Hepatocyte (in vitro differentiated cells): ENCODE measurements around the gene TRIOBP.

Source experiments
- EZH2 ChIP-seq: fragments of 200-600 bp; sonication (generic); IDR thresholded peaks from 2 replicates; pipeline ENCODE4 v1.6.1; 2016; ENCODE audit warnings: antibody characterized with exemption, mild to moderate bottlenecking, borderline replicate concordance
- EZH2phosphoT487 ChIP-seq: fragments of 200-600 bp; sonication (generic); IDR thresholded peaks from one replicate; pipeline ENCODE4 v1.6.1; 2018; ENCODE audit warnings: antibody characterized with exemption, mild to moderate bottlenecking, low read depth, moderate library complexity; ENCODE audit not compliant: unreplicated experiment, severe bottlenecking
- TF ChIP-seq, protein P1 (sequence below): fragments of 200-600 bp; sonication (generic); IDR thresholded peaks from 2 replicates; pipeline ENCODE4 v1.5.1; 2016; ENCODE audit warnings: antibody characterized with exemption, mild to moderate bottlenecking; ENCODE audit not compliant: poor library complexity

DNA sequence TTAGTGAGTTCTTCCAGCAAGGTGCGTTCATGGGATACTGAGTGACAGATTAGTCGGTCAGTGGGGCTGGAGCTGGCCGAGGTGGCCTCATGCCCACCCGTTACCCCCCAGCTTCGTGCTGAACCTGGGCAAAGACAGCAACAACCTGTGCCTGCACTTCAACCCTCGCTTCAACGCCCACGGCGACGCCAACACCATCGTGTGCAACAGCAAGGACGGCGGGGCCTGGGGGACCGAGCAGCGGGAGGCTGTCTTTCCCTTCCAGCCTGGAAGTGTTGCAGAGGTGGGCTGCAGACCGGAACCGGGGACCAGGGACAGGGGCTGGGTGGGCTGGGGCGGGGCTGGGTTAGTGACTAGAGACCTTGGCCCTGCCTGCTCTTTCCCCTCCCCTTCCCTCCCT, 18.5 kb upstream of the TRIOBP start:
- TF ChIP-seq, protein P1, sequence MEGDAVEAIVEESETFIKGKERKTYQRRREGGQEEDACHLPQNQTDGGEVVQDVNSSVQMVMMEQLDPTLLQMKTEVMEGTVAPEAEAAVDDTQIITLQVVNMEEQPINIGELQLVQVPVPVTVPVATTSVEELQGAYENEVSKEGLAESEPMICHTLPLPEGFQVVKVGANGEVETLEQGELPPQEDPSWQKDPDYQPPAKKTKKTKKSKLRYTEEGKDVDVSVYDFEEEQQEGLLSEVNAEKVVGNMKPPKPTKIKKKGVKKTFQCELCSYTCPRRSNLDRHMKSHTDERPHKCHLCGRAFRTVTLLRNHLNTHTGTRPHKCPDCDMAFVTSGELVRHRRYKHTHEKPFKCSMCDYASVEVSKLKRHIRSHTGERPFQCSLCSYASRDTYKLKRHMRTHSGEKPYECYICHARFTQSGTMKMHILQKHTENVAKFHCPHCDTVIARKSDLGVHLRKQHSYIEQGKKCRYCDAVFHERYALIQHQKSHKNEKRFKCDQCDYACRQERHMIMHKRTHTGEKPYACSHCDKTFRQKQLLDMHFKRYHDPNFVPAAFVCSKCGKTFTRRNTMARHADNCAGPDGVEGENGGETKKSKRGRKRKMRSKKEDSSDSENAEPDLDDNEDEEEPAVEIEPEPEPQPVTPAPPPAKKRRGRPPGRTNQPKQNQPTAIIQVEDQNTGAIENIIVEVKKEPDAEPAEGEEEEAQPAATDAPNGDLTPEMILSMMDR = no peak
- no peak for TF ChIP-seq EZH2
- no peak for TF ChIP-seq EZH2phosphoT487
